Ovary (tissue), 3 donors: ENCODE measurements around the gene PARM1.

Experiments
- CTCF ChIP-seq, 3 donors: fragments of 450-650 bp in 2 of 3; fragments of 200-600 bp in 1 of 3; IDR thresholded peaks; one replicate each; pipeline versions ENCODE4 v1.5.1 to v1.8.0; 2016 to 2022; ENCODE audit warnings: antibody characterized with exemption in 3 of 3, mild to moderate bottlenecking in 1 of 3
- EP300 ChIP-seq: sonication (generic); formaldehyde crosslinking; IDR thresholded peaks from one replicate; pipeline ENCODE4 v1.6.1; 2017; ENCODE audit warnings: antibody characterized with exemption
- POLR2A ChIP-seq: fragments of 450-650 bp; IDR thresholded peaks from one replicate; pipeline ENCODE4 v1.6.1; 2017; ENCODE audit warnings: antibody characterized with exemption, mild to moderate bottlenecking, moderate library complexity
- donor health status: DM: no; HTN: no; CAD: no.

GRCh38 chr4:74931376-74931775 is 1.5 kb upstream of the PARM1 start:
- no peak for TF ChIP-seq CTCF (IDR thresholded peaks at IDR 0.05)
- no peak for TF ChIP-seq POLR2A
- TF ChIP-seq EP300: no peak
